Uterus (tissue), 2 donors: ENCODE measurements around the gene WNT7A.

Source experiments
- CTCF ChIP-seq, 4 experiments: fragments of 200-600 bp in 2 of 4; fragments of 450-650 bp in 2 of 4; sonication (generic) in 2 of 4; IDR thresholded peaks; one replicate each; pipeline ENCODE4 v1.5.1; 2016 to 2019; ENCODE audit warnings: antibody characterized with exemption in 4 of 4, mild to moderate bottlenecking in 2 of 4, moderate library complexity in 1 of 4
- POLR2A ChIP-seq, 2 donors: fragments of 450-650 bp; IDR thresholded peaks; one replicate each; pipeline ENCODE4 v1.6.1; 2016; ENCODE audit warnings: antibody characterized with exemption in 2 of 2, mild to moderate bottlenecking in 1 of 2, moderate library complexity in 1 of 2

GRCh38 chr3:13841141-13841540 lies 38.7 kb downstream of the WNT7A start:
- TF ChIP-seq CTCF (IDR thresholded peaks at IDR 0.05): no peak
- TF ChIP-seq POLR2A (IDR thresholded peaks at IDR 0.05): no peak
